Measurements from ENCODE around the gene TAF4B. TPM values are rescaled to one million over a fixed set of nuclear protein-coding genes. Genes with fewer than 3 reads are reported as not detected.

The TAF4B gene
- total and polyA plus RNA-seq, 2 donors (not counting 1 experiment from before 2014, with no cell fraction given), result 0.42 to 2.0 TPM

DNA sequence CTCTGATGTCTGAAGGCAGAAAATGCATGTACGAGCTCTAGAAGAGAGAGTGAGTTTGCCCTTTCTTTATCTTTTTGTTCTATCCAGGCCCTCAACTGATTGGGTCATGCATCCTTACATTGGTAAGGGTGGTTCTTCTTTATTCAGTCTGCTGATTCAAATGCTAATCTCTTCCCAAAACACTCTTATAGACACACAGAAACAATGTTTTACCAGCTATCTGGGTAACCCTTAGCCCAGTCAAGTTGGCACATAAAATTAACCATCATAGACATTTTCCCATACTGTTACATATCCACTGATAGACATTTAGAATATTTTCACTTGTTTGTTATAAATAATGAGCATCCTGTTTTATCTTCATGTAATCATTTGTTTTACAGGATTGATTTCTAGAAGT is 141.2 kb downstream of the TAF4B start:
- Histone ChIP-seq H3K4me2 (ENCODE audit: extremely low read depth, insufficient read depth, low read length) (no peak overlapping the region), H3K4me1 (ENCODE audit: control insufficient read depth, extremely low read depth, insufficient read depth, low read length) (no peaks in the 10 kb centered on the region), H3K9ac (ENCODE audit: insufficient read depth, low read length) (no peak overlapping the region), H3K79me2 (ENCODE audit: control insufficient read depth, insufficient read depth, low read length) (no peaks in the 10 kb centered on the region), H4K20me1 (ENCODE audit: control insufficient read depth, extremely low read depth, insufficient read depth, low read length) (no peaks in the 10 kb centered on the region), H2AFZ (ENCODE audit: low read length) (no peak overlapping the region), H3K27ac (ENCODE audit: insufficient read depth, low read length) (no peak overlapping the region), H3K4me3 (replicated peaks in 1 of 4; ENCODE audit: control extremely low read depth in 1 of 4, insufficient read depth in 1 of 4, low read depth in 3 of 4, low read length in 4 of 4) (no peak overlapping the region), H3K27me3 (ENCODE audit: control insufficient read depth, insufficient read depth, low read length) (no peaks in the 10 kb centered on the region), H3K36me3 (ENCODE audit: control insufficient read depth, insufficient read depth, low read length) (no peaks in the 10 kb centered on the region), H3K9me3 (ENCODE audit: control insufficient read depth, insufficient read depth, low read depth, low read length) (no peaks in the 10 kb centered on the region)
- no peak for TF ChIP-seq EZH2 (IDR thresholded peaks at IDR 0.05; ENCODE audit: low read length, missing control alignments)
- TF ChIP-seq, protein P1, sequence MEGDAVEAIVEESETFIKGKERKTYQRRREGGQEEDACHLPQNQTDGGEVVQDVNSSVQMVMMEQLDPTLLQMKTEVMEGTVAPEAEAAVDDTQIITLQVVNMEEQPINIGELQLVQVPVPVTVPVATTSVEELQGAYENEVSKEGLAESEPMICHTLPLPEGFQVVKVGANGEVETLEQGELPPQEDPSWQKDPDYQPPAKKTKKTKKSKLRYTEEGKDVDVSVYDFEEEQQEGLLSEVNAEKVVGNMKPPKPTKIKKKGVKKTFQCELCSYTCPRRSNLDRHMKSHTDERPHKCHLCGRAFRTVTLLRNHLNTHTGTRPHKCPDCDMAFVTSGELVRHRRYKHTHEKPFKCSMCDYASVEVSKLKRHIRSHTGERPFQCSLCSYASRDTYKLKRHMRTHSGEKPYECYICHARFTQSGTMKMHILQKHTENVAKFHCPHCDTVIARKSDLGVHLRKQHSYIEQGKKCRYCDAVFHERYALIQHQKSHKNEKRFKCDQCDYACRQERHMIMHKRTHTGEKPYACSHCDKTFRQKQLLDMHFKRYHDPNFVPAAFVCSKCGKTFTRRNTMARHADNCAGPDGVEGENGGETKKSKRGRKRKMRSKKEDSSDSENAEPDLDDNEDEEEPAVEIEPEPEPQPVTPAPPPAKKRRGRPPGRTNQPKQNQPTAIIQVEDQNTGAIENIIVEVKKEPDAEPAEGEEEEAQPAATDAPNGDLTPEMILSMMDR (conservative IDR thresholded peaks at IDR 0.05 in 1 of 2, IDR thresholded peaks at IDR 0.05 in 1 of 2; ENCODE audit: low read depth in 1 of 2, low read length in 2 of 2), result no peak
- no peak for DNase-seq (ENCODE audit: low read depth in 2 of 2)

DNA sequence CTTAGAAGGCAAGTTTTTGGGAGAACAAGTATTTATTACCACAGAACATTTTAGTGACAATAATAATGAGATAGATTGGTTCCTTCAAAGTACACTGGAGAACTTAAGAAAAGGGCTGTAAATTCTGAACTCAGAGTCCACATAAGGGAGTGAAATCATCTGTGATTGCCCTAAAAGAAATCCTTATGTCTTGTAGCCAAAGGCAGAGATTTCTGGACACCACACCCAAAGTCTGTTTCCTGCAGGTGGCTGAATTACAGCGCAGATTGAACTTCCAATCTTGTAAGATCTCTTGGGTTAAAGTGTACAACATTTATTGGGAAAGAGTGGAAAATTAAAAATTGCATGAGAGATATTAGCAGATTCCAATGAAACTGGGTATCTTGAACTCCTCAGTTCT is 143.8 kb downstream of the TAF4B start:
- TF ChIP-seq, protein P1 (conservative IDR thresholded peaks at IDR 0.05 in 1 of 2, IDR thresholded peaks at IDR 0.05 in 1 of 2; ENCODE audit: low read depth in 1 of 2, low read length in 2 of 2), result no peak
- TF ChIP-seq EZH2 (IDR thresholded peaks at IDR 0.05; ENCODE audit: low read length, missing control alignments), result no peak
- H3K9ac ChIP-seq (ENCODE audit: insufficient read depth, low read length), result no peak overlapping the region
- no peaks in the 10 kb centered on the region for H3K36me3 ChIP-seq (ENCODE audit: control insufficient read depth, insufficient read depth, low read length)
- no peak overlapping the region for H3K27ac ChIP-seq (ENCODE audit: insufficient read depth, low read length)
- no peaks in the 10 kb centered on the region for H3K4me1 ChIP-seq (ENCODE audit: control insufficient read depth, extremely low read depth, insufficient read depth, low read length)
- no peaks in the 10 kb centered on the region for H3K27me3 ChIP-seq (ENCODE audit: control insufficient read depth, insufficient read depth, low read length)
- H3K4me2 ChIP-seq (ENCODE audit: extremely low read depth, insufficient read depth, low read length), result no peak overlapping the region
- H3K9me3 ChIP-seq (ENCODE audit: control insufficient read depth, insufficient read depth, low read depth, low read length), result no peaks in the 10 kb centered on the region
- no peak for DNase-seq (ENCODE audit: low read depth in 2 of 2)
- H2AFZ ChIP-seq (ENCODE audit: low read length), result no peak overlapping the region
- H4K20me1 ChIP-seq (ENCODE audit: control insufficient read depth, extremely low read depth, insufficient read depth, low read length), result no peaks in the 10 kb centered on the region
- no peak overlapping the region for H3K4me3 ChIP-seq (replicated peaks in 1 of 4; ENCODE audit: control extremely low read depth in 1 of 4, insufficient read depth in 1 of 4, low read depth in 3 of 4, low read length in 4 of 4)
- H3K79me2 ChIP-seq (ENCODE audit: control insufficient read depth, insufficient read depth, low read length), result no peaks in the 10 kb centered on the region

DNA sequence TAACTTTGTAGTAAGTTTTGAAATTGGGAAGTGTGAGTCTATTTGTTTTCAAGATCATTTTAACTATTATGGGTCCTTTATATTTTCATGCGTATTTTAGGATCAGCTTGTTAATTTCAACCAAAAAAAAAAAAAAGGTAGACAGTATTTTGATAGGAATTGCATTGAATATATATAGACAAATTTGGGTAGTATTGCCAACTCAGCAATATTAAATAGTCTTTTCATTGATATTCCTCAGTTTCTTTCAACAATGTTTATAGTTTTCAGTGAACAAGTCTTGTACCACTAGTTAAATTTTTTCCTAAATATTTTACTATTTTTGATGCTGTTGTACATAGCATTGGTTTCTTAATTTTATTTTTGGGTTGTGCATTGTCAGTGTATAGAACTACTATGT is 149.9 kb downstream of the TAF4B start:
- Histone ChIP-seq H3K9me3 (ENCODE audit: control insufficient read depth, insufficient read depth, low read depth, low read length) (no peaks in the 10 kb centered on the region), H3K9ac (ENCODE audit: insufficient read depth, low read length) (no peak overlapping the region), H3K79me2 (ENCODE audit: control insufficient read depth, insufficient read depth, low read length) (no peaks in the 10 kb centered on the region), H3K4me3 (replicated peaks in 1 of 4; ENCODE audit: control extremely low read depth in 1 of 4, insufficient read depth in 1 of 4, low read depth in 3 of 4, low read length in 4 of 4) (no peak overlapping the region), H3K36me3 (ENCODE audit: control insufficient read depth, insufficient read depth, low read length) (no peaks in the 10 kb centered on the region), H3K4me1 (ENCODE audit: control insufficient read depth, extremely low read depth, insufficient read depth, low read length) (no peaks in the 10 kb centered on the region), H3K4me2 (ENCODE audit: extremely low read depth, insufficient read depth, low read length) (no peak overlapping the region), H4K20me1 (ENCODE audit: control insufficient read depth, extremely low read depth, insufficient read depth, low read length) (no peaks in the 10 kb centered on the region), H3K27me3 (ENCODE audit: control insufficient read depth, insufficient read depth, low read length) (no peaks in the 10 kb centered on the region), H3K27ac (ENCODE audit: insufficient read depth, low read length) (no peak overlapping the region), H2AFZ (ENCODE audit: low read length) (no peak overlapping the region)
- DNase-seq (ENCODE audit: low read depth in 2 of 2), result no peak
- TF ChIP-seq EZH2 (IDR thresholded peaks at IDR 0.05; ENCODE audit: low read length, missing control alignments), result no peak
- TF ChIP-seq, protein P1 (conservative IDR thresholded peaks at IDR 0.05 in 1 of 2, IDR thresholded peaks at IDR 0.05 in 1 of 2; ENCODE audit: low read depth in 1 of 2, low read length in 2 of 2), result no peak
